PC-9 (cell line): ENCODE measurements around the gene TVP23B.

Experiments
- CTCF ChIP-seq: fragments of 200-600 bp; sonication (generic); conservative IDR thresholded peaks from 2 replicates; pipeline ENCODE4 v1.6.1; 2017; ENCODE audit warnings: mixed run types, antibody characterized with exemption, mild to moderate bottlenecking, moderate library complexity
- EZH2 ChIP-seq: fragments of 200-600 bp; sonication (generic); IDR thresholded peaks from 2 replicates; pipeline ENCODE4 v1.8.0; 2017; ENCODE audit warnings: antibody characterized with exemption, low read depth

GRCh38 chr17:18772471-18772870 lies 8.5 kb upstream of the TVP23B start:
- TF ChIP-seq EZH2 (no peak), CTCF (no peak)
